Measurements from ENCODE around the gene HRH3. TPM values are rescaled to one million over a fixed set of nuclear protein-coding genes. Genes with fewer than 3 reads are reported as not detected.

Gene HRH3
- polyA plus RNA-seq, 1 donor from 2014 or later, result 2.8 TPM

- H3K9me2 ChIP-seq (ENCODE audit: insufficient read depth, low read length), result no peaks in the 10 kb centered on the region
- H3K27ac ChIP-seq (ENCODE audit: low read length), result no peak overlapping the region
- no peaks in the 10 kb centered on the region for H3K27me3 ChIP-seq (ENCODE audit: insufficient read depth, low read depth, low read length)
- TF ChIP-seq RAD21 (conservative IDR thresholded peaks at IDR 0.05) (no peak), EZH2 (IDR thresholded peaks at IDR 0.05; ENCODE audit: borderline replicate concordance, insufficient read depth, low read length, poor library complexity, severe bottlenecking) (no peak), EP300 (conservative IDR thresholded peaks at IDR 0.05; ENCODE audit: poor library complexity, severe bottlenecking) (no peak), SMC3 (conservative IDR thresholded peaks at IDR 0.05; ENCODE audit: poor library complexity) (no peak), CTCF (IDR thresholded peaks at IDR 0.05; ENCODE audit: poor library complexity, severe bottlenecking) (no peak), REST (IDR thresholded peaks at IDR 0.05; ENCODE audit: borderline replicate concordance) (no peak), TAF1 (IDR thresholded peaks at IDR 0.05; ENCODE audit: low read depth) (no peak), POLR2AphosphoS5 (IDR thresholded peaks at IDR 0.05) (no peak), MXI1 (conservative IDR thresholded peaks at IDR 0.05; ENCODE audit: poor library complexity, severe bottlenecking) (no peak)
- H3K9ac ChIP-seq (ENCODE audit: low read length), result no peak overlapping the region
- H3K36me3 ChIP-seq (ENCODE audit: insufficient read depth, low read length), result no peaks in the 10 kb centered on the region
- no peak overlapping the region for H3K4me3 ChIP-seq (ENCODE audit: low read length)
- H3K9me3 ChIP-seq (ENCODE audit: low read length), result no peaks in the 10 kb centered on the region
- no peaks in the 10 kb centered on the region for H4K20me1 ChIP-seq (ENCODE audit: insufficient read depth)
- no peaks in the 10 kb centered on the region for H3F3A ChIP-seq (ENCODE audit: insufficient read depth, low read length, poor library complexity, severe bottlenecking)
- no peak overlapping the region for H3K4me2 ChIP-seq (ENCODE audit: low read length)
- H3K79me2 ChIP-seq (replicated peaks; ENCODE audit: insufficient read depth, low read length), result peaks cover 9% of the 10 kb centered on the region
- no peak overlapping the region for H2AFZ ChIP-seq (ENCODE audit: low read depth, low read length)
Observed at GRCh38 chr20:62190639-62191411, 29.3 kb downstream of the HRH3 start.

GRCh38 chr20:62186887-62187866 is 32.9 kb downstream of the HRH3 start:
- H3K9ac ChIP-seq (ENCODE audit: low read length), result no peak overlapping the region
- peaks cover 5% of the 10 kb centered on the region for H3F3A ChIP-seq (ENCODE audit: insufficient read depth, low read length, poor library complexity, severe bottlenecking)
- no peak for TF ChIP-seq POLR2AphosphoS5 (IDR thresholded peaks at IDR 0.05)
- H3K9me2 ChIP-seq (ENCODE audit: insufficient read depth, low read length), result no peaks in the 10 kb centered on the region
- no peaks in the 10 kb centered on the region for H3K36me3 ChIP-seq (ENCODE audit: insufficient read depth, low read length)
- no peak overlapping the region for H3K4me3 ChIP-seq (ENCODE audit: low read length)
- no peaks in the 10 kb centered on the region for H3K9me3 ChIP-seq (ENCODE audit: low read length)
- H3K27ac ChIP-seq (ENCODE audit: low read length), result no peak overlapping the region
- H3K4me2 ChIP-seq (ENCODE audit: low read length), result no peak overlapping the region
- H3K27me3 ChIP-seq (ENCODE audit: insufficient read depth, low read depth, low read length), result no peaks in the 10 kb centered on the region
- no peak overlapping the region for H2AFZ ChIP-seq (ENCODE audit: low read depth, low read length)
- H4K20me1 ChIP-seq (ENCODE audit: insufficient read depth), result no peaks in the 10 kb centered on the region
- H3K79me2 ChIP-seq (replicated peaks; ENCODE audit: insufficient read depth, low read length), result peaks cover 18% of the 10 kb centered on the region
